Measurements from ENCODE around the gene LAMA1. TPM values are rescaled to one million over a fixed set of nuclear protein-coding genes. Genes with fewer than 3 reads are reported as not detected.

LAMA1 gene
- total RNA-seq, 1 experiment from 2014 or later, result not detected

DNA sequence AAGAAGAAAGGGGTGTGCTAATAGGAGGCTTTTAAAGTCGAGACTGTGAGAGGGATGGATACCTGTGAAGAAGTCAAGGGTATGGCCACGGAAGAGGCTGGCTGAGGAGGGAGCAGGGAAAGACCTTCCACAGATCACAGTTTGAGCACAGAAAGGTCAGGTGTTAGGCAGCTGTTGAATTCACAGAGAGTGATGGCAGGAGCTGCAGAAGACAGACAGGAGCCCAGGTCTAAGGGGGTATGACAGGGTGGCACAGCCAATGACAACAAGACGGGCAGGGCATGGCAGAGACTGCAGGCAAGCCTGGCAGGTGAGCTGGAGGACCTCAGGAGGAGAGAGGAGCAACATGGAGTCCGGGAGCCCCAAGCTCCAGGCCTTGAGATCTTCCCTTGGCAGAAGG is 163.1 kb downstream of the LAMA1 start:
- Histone ChIP-seq H3K79me2 (ENCODE audit: low read length) (no peaks in the 10 kb centered on the region), H3K9me3 (ENCODE audit: low read length) (no peaks in the 10 kb centered on the region), H4K20me1 (ENCODE audit: low read length) (no peaks in the 10 kb centered on the region), H3K27ac (ENCODE audit: low read length) (no peak overlapping the region), H3F3A (ENCODE audit: low read length, unreplicated experiment) (no peaks in the 10 kb centered on the region), H2AFZ (ENCODE audit: low read length) (no peak overlapping the region), H3K4me1 (ENCODE audit: insufficient read depth, low read length) (no peaks in the 10 kb centered on the region), H3K9me2 (replicated peaks; ENCODE audit: low read length) (no peaks in the 10 kb centered on the region), H3K4me2 (ENCODE audit: low read length) (no peak overlapping the region), H3K36me3 (ENCODE audit: low read depth, low read length) (no peaks in the 10 kb centered on the region), H3K9ac (ENCODE audit: low read length) (no peak overlapping the region), H3K27me3 (ENCODE audit: low read length) (peaks cover 88% of the 10 kb centered on the region), H3K4me3 (ENCODE audit: low read length) (no peak overlapping the region)
- intact Hi-C loops (cut with micrococcal nuclease), result no loop called here
- POLR2A ChIA-PET (ENCODE audit: unreplicated experiment), result no interaction called here
- TF ChIP-seq, protein P1, sequence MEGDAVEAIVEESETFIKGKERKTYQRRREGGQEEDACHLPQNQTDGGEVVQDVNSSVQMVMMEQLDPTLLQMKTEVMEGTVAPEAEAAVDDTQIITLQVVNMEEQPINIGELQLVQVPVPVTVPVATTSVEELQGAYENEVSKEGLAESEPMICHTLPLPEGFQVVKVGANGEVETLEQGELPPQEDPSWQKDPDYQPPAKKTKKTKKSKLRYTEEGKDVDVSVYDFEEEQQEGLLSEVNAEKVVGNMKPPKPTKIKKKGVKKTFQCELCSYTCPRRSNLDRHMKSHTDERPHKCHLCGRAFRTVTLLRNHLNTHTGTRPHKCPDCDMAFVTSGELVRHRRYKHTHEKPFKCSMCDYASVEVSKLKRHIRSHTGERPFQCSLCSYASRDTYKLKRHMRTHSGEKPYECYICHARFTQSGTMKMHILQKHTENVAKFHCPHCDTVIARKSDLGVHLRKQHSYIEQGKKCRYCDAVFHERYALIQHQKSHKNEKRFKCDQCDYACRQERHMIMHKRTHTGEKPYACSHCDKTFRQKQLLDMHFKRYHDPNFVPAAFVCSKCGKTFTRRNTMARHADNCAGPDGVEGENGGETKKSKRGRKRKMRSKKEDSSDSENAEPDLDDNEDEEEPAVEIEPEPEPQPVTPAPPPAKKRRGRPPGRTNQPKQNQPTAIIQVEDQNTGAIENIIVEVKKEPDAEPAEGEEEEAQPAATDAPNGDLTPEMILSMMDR (conservative IDR thresholded peaks at IDR 0.05; ENCODE audit: low read depth, low read length), result no peak
- TF ChIP-seq EZH2 (IDR thresholded peaks at IDR 0.05; ENCODE audit: low read length, unreplicated experiment) (no peak), EZH2phosphoT487 (IDR thresholded peaks at IDR 0.05; ENCODE audit: borderline replicate concordance, low read length) (no peak)
- no peak for ATAC-seq
- no peak for DNase-seq
- no TSS peak for BruUV-seq (replicated peaks)
- CTCF ChIA-PET, result interaction anchor here (0.6 kb wide), 1 partner anchor 682 kb away, joined by 4 read pairs; no protein-coding TSS in a partner anchor

DNA sequence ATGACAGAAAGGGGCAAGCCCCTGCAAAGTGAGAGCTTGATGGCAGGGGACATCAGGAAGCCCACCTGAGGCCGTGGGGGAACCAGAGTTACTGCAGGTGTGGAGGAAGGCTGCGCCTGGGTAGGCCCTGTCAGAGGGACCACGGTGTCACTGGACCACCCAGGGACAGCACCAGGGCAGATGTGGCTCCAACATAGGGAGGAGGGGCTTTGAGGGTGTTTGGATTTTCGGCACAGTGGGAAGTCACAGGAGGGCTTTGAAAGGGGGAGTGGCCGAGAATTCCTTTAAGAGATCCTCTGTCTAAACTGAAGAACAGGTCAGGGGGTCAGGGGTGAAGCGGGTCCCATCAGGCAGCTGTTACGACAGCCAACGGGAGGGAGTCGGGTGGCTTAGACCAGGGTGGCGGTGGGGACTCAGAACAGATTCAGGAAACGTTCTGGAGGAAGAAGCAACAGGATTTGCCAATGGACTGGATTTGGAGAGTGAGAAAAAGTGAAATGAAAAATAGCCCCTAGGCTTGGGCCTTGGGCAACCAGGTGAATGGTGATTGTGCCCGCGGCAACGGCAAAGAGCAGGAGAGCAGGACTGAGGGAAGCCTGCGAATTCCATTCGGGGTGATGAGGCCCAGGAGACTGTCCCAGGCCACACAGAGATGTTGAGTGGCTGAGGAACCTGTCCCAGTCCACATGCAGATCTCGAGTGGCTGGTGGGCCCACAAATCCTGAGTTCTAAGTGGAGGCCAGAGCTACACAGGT is 166.1 kb downstream of the LAMA1 start:
- TF ChIP-seq, protein P1 (conservative IDR thresholded peaks at IDR 0.05; ENCODE audit: low read depth, low read length), result no peak
- no peak for TF ChIP-seq EZH2phosphoT487 (IDR thresholded peaks at IDR 0.05; ENCODE audit: borderline replicate concordance, low read length)
- Histone ChIP-seq H2AFZ (ENCODE audit: low read length) (no peak overlapping the region), H3F3A (ENCODE audit: low read length, unreplicated experiment) (no peaks in the 10 kb centered on the region), H3K9me2 (replicated peaks; ENCODE audit: low read length) (no peaks in the 10 kb centered on the region), H3K27ac (ENCODE audit: low read length) (no peak overlapping the region), H3K9ac (ENCODE audit: low read length) (no peak overlapping the region), H3K27me3 (ENCODE audit: low read length) (peaks cover 94% of the 10 kb centered on the region), H3K4me2 (ENCODE audit: low read length) (no peak overlapping the region), H3K4me3 (ENCODE audit: low read length) (no peak overlapping the region), H3K9me3 (ENCODE audit: low read length) (no peaks in the 10 kb centered on the region), H3K79me2 (ENCODE audit: low read length) (no peaks in the 10 kb centered on the region), H4K20me1 (ENCODE audit: low read length) (no peaks in the 10 kb centered on the region), H3K36me3 (ENCODE audit: low read depth, low read length) (no peaks in the 10 kb centered on the region), H3K4me1 (ENCODE audit: insufficient read depth, low read length) (no peaks in the 10 kb centered on the region)
- intact Hi-C loops (cut with micrococcal nuclease), result no loop called here
- no TSS peak for BruUV-seq (replicated peaks)
- no peak for ATAC-seq
- CTCF ChIA-PET, result no interaction called here
- POLR2A ChIA-PET (ENCODE audit: unreplicated experiment), result no interaction called here
- no peak for DNase-seq

DNA sequence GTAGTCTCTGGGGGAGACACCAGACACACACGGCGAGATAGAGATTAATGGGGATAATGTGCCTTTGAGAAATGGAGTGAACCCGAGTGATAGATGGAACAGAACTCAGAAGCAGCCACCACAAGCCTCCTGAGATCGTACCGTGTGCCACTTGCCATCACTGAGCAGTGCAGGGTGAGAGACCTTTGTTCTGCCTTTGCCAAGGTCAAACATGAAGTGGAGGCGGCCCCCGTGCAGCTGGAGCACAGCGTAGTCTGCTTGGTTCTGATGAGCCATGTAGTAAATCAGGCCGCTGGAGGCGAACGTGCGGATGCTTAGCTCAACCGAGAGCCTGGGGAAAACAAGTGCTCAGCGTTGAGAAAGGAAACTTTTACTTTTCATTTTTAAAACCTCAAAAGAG is 167.0 kb downstream of the LAMA1 start:
- Histone ChIP-seq H3K9me3 (ENCODE audit: low read length) (no peaks in the 10 kb centered on the region), H3K27ac (ENCODE audit: low read length) (no peak overlapping the region), H3K4me1 (ENCODE audit: insufficient read depth, low read length) (no peaks in the 10 kb centered on the region), H3K4me2 (ENCODE audit: low read length) (no peak overlapping the region), H3K27me3 (ENCODE audit: low read length) (peaks cover 87% of the 10 kb centered on the region), H2AFZ (ENCODE audit: low read length) (no peak overlapping the region), H3F3A (ENCODE audit: low read length, unreplicated experiment) (no peaks in the 10 kb centered on the region), H4K20me1 (ENCODE audit: low read length) (no peaks in the 10 kb centered on the region), H3K36me3 (ENCODE audit: low read depth, low read length) (no peaks in the 10 kb centered on the region), H3K79me2 (ENCODE audit: low read length) (no peaks in the 10 kb centered on the region), H3K9me2 (replicated peaks; ENCODE audit: low read length) (no peaks in the 10 kb centered on the region), H3K9ac (ENCODE audit: low read length) (no peak overlapping the region), H3K4me3 (ENCODE audit: low read length) (no peak overlapping the region)
- intact Hi-C loops (cut with micrococcal nuclease), result no loop called here
- ChIA-PET CTCF (no interaction called here), POLR2A (ENCODE audit: unreplicated experiment) (no interaction called here)
- no peak for DNase-seq
- TF ChIP-seq EZH2 (IDR thresholded peaks at IDR 0.05; ENCODE audit: low read length, unreplicated experiment) (no peak), EZH2phosphoT487 (IDR thresholded peaks at IDR 0.05; ENCODE audit: borderline replicate concordance, low read length) (no peak)
- TF ChIP-seq, protein P1 (conservative IDR thresholded peaks at IDR 0.05; ENCODE audit: low read depth, low read length), result no peak
- no TSS peak for BruUV-seq (replicated peaks)
- ATAC-seq, result no peak
